GM12878 (cell line): ENCODE measurements around the gene COG2. TPM values are rescaled to one million over a fixed set of nuclear protein-coding genes. Genes with fewer than 3 reads are reported as not detected.
A peak's percentile ranks its signal among the peaks of the same experiment; 100 is the strongest.

ENCODE experiments used
- ATAC-seq: fragments of 200-7000 bp; cut with Tn5 transposase; 3 replicates; pipeline ENCODE4 v1.9.1; 2020; ENCODE audit warnings: mild to moderate bottlenecking, moderate library complexity
- BruUV-seq: library from RNA; stranded (reverse); fragments of 400-500 nt; replicated peaks from 2 replicates; lab custom pipeline; 2021; lab: Mats Ljungman, UMichigan
- CTCF ChIA-PET: fragments of 300-600 bp; sonication (Branson Sonifier 250); formaldehyde crosslinking; extraction: SDS; loops from one replicate; lab custom pipeline; 2021; ENCODE audit warnings: inconsistent platforms; lab: Yijun Ruan, JAX
- POLR2A ChIA-PET: fragments of 350-600 bp; formaldehyde crosslinking; extraction: SDS; loops from one replicate; lab custom pipeline; 2021; ENCODE audit warnings: inconsistent platforms; lab: Charles Lee
- RAD21 ChIA-PET: fragments of 300-600 bp; sonication (Branson Sonifier 250); formaldehyde crosslinking; loops from one replicate; lab custom pipeline; 2023; ENCODE audit warnings: antibody characterized with exemption; ENCODE audit not compliant: unreplicated experiment; lab: Charles Lee
- SMC1A ChIA-PET: fragments of 300-600 bp; sonication (Branson Sonifier 250); formaldehyde crosslinking; loops from one replicate; lab custom pipeline; 2023; ENCODE audit not compliant: unreplicated experiment, uncharacterized antibody; lab: Charles Lee
- DNase-seq: peaks from one replicate; pipeline ENCODE4 v3.0.0-alpha.2; 2011; ENCODE audit warnings: low read depth, low spot score
- FAIRE-seq: peaks from 3 replicates; lab custom pipeline; 2011; peaks lifted over from hg19 to GRCh38; lab: Jason Lieb, UNC
- H2AFZ ChIP-seq: 2 replicates; pipeline ENCODE4 v1.6.0; 2011; ENCODE audit warnings: low read depth, low read length, control low read depth; ENCODE audit not compliant: control insufficient read depth
- H3K27ac ChIP-seq: 2 replicates; pipeline ENCODE4 v1.5.1; 2011; ENCODE audit warnings: control low read depth; ENCODE audit not compliant: control insufficient read depth, insufficient read depth
- H3K27me3 ChIP-seq, 2 experiments: replicated peaks in 1 of 2; 2 replicates each; pipeline versions ENCODE4 v1.6.0 to v1.6.1; 2011; ENCODE audit warnings: low read length in 1 of 2; ENCODE audit not compliant: control insufficient read depth in 2 of 2, insufficient read depth in 2 of 2
- H3K36me3 ChIP-seq, 2 experiments: 2 replicates each; pipeline ENCODE4 v1.5.1; 2011; ENCODE audit warnings: low read length in 1 of 2; ENCODE audit not compliant: control insufficient read depth in 2 of 2, insufficient read depth in 2 of 2
- H3K4me1 ChIP-seq: 2 replicates; pipeline ENCODE4 v1.6.1; 2011; ENCODE audit warnings: mild to moderate bottlenecking, low read length, moderate library complexity, mixed read lengths; ENCODE audit not compliant: control insufficient read depth, insufficient read depth
- H3K4me2 ChIP-seq: 2 replicates; pipeline ENCODE4 v1.6.0; 2011; ENCODE audit warnings: control low read depth; ENCODE audit not compliant: control insufficient read depth, insufficient read depth
- H3K4me3 ChIP-seq: fragments of 200-600 bp; sonication (generic); 2 replicates; pipeline ENCODE4 v1.5.1; 2016
- H3K79me2 ChIP-seq: 2 replicates; pipeline ENCODE4 v1.6.0; 2011; ENCODE audit warnings: low read length; ENCODE audit not compliant: control insufficient read depth, insufficient read depth
- H3K9ac ChIP-seq: 2 replicates; pipeline ENCODE4 v1.8.0; 2011; ENCODE audit warnings: low read length, control low read depth, mixed read lengths; ENCODE audit not compliant: control insufficient read depth, insufficient read depth
- H3K9me3 ChIP-seq: replicated peaks from 3 replicates; pipeline ENCODE4 v1.5.1; 2011; ENCODE audit warnings: mild to moderate bottlenecking, low read length; ENCODE audit not compliant: control insufficient read depth, insufficient read depth
- H4K20me1 ChIP-seq: 2 replicates; pipeline ENCODE4 v1.6.0; 2011; ENCODE audit not compliant: control insufficient read depth, insufficient read depth
- EED ChIP-seq: sonication (generic); IDR thresholded peaks from 2 replicates; pipeline ENCODE4 v1.6.1; 2016; ENCODE audit warnings: antibody characterized with exemption, low read depth
- SIX5 ChIP-seq: IDR thresholded peaks from 2 replicates; pipeline ENCODE4 v1.6.1; 2011; ENCODE audit warnings: mild to moderate bottlenecking, low read depth, low read length, moderate library complexity; ENCODE audit not compliant: severe bottlenecking
- SP1 ChIP-seq: IDR thresholded peaks from one replicate; pipeline ENCODE4 v1.6.1; 2011; ENCODE audit warnings: low read depth, low read length
- SPI1 ChIP-seq: IDR thresholded peaks from 2 replicates; pipeline ENCODE4 v1.6.1; 2011; ENCODE audit warnings: low read depth, mild to moderate bottlenecking, low read length, moderate library complexity, borderline replicate concordance; ENCODE audit not compliant: insufficient read depth
- ZZZ3 ChIP-seq: IDR thresholded peaks from 2 replicates; pipeline ENCODE4 v1.6.1; 2011; ENCODE audit warnings: low read depth; ENCODE audit not compliant: control insufficient read depth, insufficient read length
- WGBS: methylation state at CpG from one replicate; pipeline ENCODE4 v1.1.6; 2016; ENCODE audit warnings: low lambda C conversion rate; ENCODE audit not compliant: insufficient replicate concordance, insufficient coverage; ENCODE audit errors: missing lambda C conversion rate; 5-methylcytosine and 5-hydroxymethylcytosine counted together
- in situ Hi-C: fragments of 300-500 bp; cut with MboI; formaldehyde crosslinking; loops from 9 replicates; pipeline ENCODE4 v1.14.3; 2018; ENCODE audit warnings: mixed read lengths
- intact Hi-C: fragments of 100-400 bp; cut with micrococcal nuclease; formaldehyde crosslinking; loops from one replicate; pipeline ENCODE4 v1.14.2; 2022; ENCODE audit not compliant: unreplicated experiment
- polyA plus RNA-seq, 11 experiments: library from polyadenylated mRNA; depleted of rRNA in 4 of 11; unstranded in 6 of 11; stranded (reverse) in 5 of 11; fragments of >200 nt; fragmentation: Nextera tagmentation in 4 of 11; fragmentation: Illumina TruSeq in 1 of 11; extraction: Ambion mirVana in 4 of 11; extraction: Trizol in 1 of 11; gene quantifications; 1 replicate in 1 of 11; 2 replicates in 10 of 11; pipeline versions ENCODE4 v1.2.1 to v1.2.3, GENCODE V29; 2011 to 2016; ENCODE audit warnings: inconsistent platforms in 2 of 11, missing spikeins in 2 of 11, low read depth in 1 of 11
- total RNA-seq, 4 experiments: library from RNA; depleted of rRNA in 3 of 4; stranded (reverse); fragments of >200 nt in 3 of 4; fragmentation: Illumina TruSeq in 1 of 4; extraction: Trizol in 1 of 4; gene quantifications; 2 replicates each; pipeline versions ENCODE4 v1.2.1 to v1.2.3, GENCODE V29; 2013 to 2021
- TF ChIP-seq, protein P1 (sequence below): fragments of 450-650 bp; IDR thresholded peaks from 2 replicates; pipeline ENCODE4 v1.6.1; 2017; ENCODE audit warnings: mild to moderate bottlenecking, moderate library complexity

COG2 gene
- total and polyA plus RNA-seq, 10 of the 15 experiments (the other 5 are each of a cell fraction or from before 2014, with no cell fraction given): 15.0 to 31.5 (median 28.3) TPM

DNA sequence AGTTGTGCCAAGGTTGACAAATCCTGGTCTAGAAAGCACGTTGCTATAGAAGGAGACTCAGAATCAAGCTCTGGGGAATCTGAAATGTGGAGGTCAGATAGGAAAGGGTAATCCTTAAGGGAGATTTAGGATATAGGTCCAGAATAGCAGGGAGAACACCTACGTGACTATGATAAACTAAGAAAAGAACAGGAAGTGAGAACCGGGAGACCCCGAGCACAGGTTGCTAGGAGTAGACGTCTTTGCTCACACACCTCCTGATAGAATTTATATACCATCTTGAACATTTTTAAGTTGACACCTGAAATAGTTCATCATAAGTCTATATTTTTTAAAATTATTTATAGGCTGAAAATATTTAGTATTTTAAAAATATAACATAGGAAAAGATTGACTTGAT is 7.9 kb upstream of the COG2 start:
- Histone ChIP-seq H3K9me3 (no peaks in the 10 kb centered on the region), H3K27ac (no peak overlapping the region), H2AFZ (no peak overlapping the region), H3K36me3 (no peaks in the 10 kb centered on the region), H3K79me2 (no peaks in the 10 kb centered on the region), H3K27me3 (peaks cover 0 to 2% of the 10 kb centered on the region in 2 experiments; a peak in 2 of 4 replicates), H3K4me3 (no peak overlapping the region), H3K4me2 (no peak overlapping the region; the same call in 1 of the 2 replicates), H3K9ac (no peak overlapping the region)
- ChIA-PET CTCF (no interaction called here), POLR2A (interaction anchor here (1.3 kb wide), 1 partner anchor 9 kb away, joined by 3 read pairs; no protein-coding TSS in a partner anchor), SMC1A (interaction anchor here (0.9 kb wide), 1 partner anchor 9 kb away, joined by 5 read pairs; no protein-coding TSS in a partner anchor)
- intact Hi-C loops: no loop called here
- DNase-seq: no peak
- no TSS peak for BruUV-seq
- 17% methylated on average over 5 of the region's 5 CpGs for WGBS
- no peak for TF ChIP-seq SIX5
- no peak for TF ChIP-seq SP1
- peak; percentile 59 for TF ChIP-seq SPI1
- TF ChIP-seq, protein P1, sequence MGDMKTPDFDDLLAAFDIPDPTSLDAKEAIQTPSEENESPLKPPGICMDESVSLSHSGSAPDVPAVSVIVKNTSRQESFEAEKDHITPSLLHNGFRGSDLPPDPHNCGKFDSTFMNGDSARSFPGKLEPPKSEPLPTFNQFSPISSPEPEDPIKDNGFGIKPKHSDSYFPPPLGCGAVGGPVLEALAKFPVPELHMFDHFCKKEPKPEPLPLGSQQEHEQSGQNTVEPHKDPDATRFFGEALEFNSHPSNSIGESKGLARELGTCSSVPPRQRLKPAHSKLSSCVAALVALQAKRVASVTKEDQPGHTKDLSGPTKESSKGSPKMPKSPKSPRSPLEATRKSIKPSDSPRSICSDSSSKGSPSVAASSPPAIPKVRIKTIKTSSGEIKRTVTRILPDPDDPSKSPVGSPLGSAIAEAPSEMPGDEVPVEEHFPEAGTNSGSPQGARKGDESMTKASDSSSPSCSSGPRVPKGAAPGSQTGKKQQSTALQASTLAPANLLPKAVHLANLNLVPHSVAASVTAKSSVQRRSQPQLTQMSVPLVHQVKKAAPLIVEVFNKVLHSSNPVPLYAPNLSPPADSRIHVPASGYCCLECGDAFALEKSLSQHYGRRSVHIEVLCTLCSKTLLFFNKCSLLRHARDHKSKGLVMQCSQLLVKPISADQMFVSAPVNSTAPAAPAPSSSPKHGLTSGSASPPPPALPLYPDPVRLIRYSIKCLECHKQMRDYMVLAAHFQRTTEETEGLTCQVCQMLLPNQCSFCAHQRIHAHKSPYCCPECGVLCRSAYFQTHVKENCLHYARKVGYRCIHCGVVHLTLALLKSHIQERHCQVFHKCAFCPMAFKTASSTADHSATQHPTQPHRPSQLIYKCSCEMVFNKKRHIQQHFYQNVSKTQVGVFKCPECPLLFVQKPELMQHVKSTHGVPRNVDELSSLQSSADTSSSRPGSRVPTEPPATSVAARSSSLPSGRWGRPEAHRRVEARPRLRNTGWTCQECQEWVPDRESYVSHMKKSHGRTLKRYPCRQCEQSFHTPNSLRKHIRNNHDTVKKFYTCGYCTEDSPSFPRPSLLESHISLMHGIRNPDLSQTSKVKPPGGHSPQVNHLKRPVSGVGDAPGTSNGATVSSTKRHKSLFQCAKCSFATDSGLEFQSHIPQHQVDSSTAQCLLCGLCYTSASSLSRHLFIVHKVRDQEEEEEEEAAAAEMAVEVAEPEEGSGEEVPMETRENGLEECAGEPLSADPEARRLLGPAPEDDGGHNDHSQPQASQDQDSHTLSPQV: no peak
- no peak for TF ChIP-seq ZZZ3
- TF ChIP-seq EED: no peak
- TF ChIP-seq, all 136 proteins: peak for 1
- in situ Hi-C loops: loop anchor here (10.0 kb wide), 1 partner anchor 580 kb away; no protein-coding TSS in a partner anchor
- no peak for FAIRE-seq
- no peaks in the 10 kb centered on the region for H4K20me1 ChIP-seq
- peak; percentile 32; the same call in 2 of the 3 replicates for ATAC-seq
- H3K4me1 ChIP-seq: no peaks in the 10 kb centered on the region; the same call in 1 of the 2 replicates
- RAD21 ChIA-PET: no interaction called here
